Thyroid gland (tissue), 4 donors: ENCODE data around the gene SRD5A3. TPM values are rescaled to one million over a fixed set of nuclear protein-coding genes. Genes with fewer than 3 reads are reported as not detected.

Experiments
- DNase-seq, 2 donors: peaks; one replicate each; pipeline ENCODE4 v3.0.0-alpha.2; 2019
- H3K27ac ChIP-seq, 3 donors: fragments of 200-600 bp; sonication (generic); 1 replicate in 2 of 3; 2 replicates in 1 of 3; pipeline ENCODE4 v1.5.1; 2016 to 2019; ENCODE audit warnings: mild to moderate bottlenecking in 1 of 3, moderate library complexity in 1 of 3
- H3K27me3 ChIP-seq: fragments of 200-600 bp; sonication (generic); one replicate; pipeline ENCODE4 v1.5.1; 2019
- H3K36me3 ChIP-seq, 2 donors: fragments of 200-600 bp; sonication (generic); one replicate each; pipeline ENCODE4 v1.5.1; 2016 to 2019
- H3K4me1 ChIP-seq, 2 donors: fragments of 200-600 bp; sonication (generic); one replicate each; pipeline ENCODE4 v1.5.1; 2017 to 2019
- H3K4me3 ChIP-seq, 3 donors: fragments of 200-600 bp; sonication (generic); replicated peaks in 1 of 3; 1 replicate in 2 of 3; 2 replicates in 1 of 3; pipeline ENCODE4 v1.5.1; 2016; ENCODE audit warnings: mild to moderate bottlenecking in 1 of 3
- H3K9me3 ChIP-seq: fragments of 200-600 bp; sonication (generic); one replicate; pipeline ENCODE4 v1.5.1; 2017
- POLR2A ChIP-seq, 2 donors: fragments of 450-650 bp; IDR thresholded peaks; one replicate each; pipeline ENCODE4 v1.6.1; 2017; ENCODE audit warnings: antibody characterized with exemption in 2 of 2, mild to moderate bottlenecking in 2 of 2, moderate library complexity in 1 of 2
- WGBS, 2 donors: methylation state at CpG; one replicate each; pipeline ENCODE4 v1.1.5; 2017; 5-methylcytosine and 5-hydroxymethylcytosine counted together
- intact Hi-C: fragments of 100-400 bp; cut with DNase I; formaldehyde crosslinking; loops from one replicate; pipeline ENCODE4 v1.15.1; 2023
- total RNA-seq, 4 donors: library from RNA; depleted of rRNA; stranded (reverse); fragments of >200 nt; gene quantifications; one replicate each; pipeline ENCODE4 v1.2.3, GENCODE V29; 2016
- TF ChIP-seq, protein P1 (sequence below), 6 experiments: fragments of 200-600 bp in 3 of 6; fragments of 450-650 bp in 3 of 6; sonication (generic) in 3 of 6; IDR thresholded peaks; one replicate each; pipeline ENCODE4 v1.5.1; 2016 to 2019; ENCODE audit warnings: antibody characterized with exemption in 6 of 6, mild to moderate bottlenecking in 2 of 6, inconsistent platforms in 1 of 6, moderate library complexity in 1 of 6

Gene SRD5A3
- total RNA-seq, 4 donors from 2014 or later, result 2.7 to 12.0 (median 7.0) TPM

DNA sequence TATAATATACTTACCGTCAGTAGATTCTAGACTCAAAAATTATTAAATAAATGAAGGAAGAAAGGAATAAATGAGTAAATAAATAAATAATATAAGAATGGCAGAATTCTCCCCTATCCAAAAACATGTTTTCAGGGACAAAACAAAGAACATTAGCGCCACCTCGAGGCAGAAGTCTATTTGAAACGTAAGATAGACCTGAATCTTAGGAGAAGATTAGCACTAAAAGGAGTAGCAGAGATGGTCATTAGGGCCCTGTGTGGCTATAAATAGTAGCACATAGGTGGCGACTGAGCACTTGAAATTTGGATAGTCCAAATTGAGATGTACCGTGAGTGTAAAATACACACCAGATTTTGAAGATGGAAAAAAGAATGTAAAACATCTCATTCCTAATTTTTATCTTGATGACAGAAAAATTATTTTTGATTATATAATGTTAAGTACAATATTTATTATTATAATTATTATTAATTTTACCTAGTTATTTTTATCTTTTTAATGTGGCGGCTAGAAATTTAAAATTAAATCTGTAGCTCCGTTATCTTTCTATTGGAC lies 24.3 kb upstream of the SRD5A3 start:
- intact Hi-C loops, result no loop called here
- TF ChIP-seq, protein P1, sequence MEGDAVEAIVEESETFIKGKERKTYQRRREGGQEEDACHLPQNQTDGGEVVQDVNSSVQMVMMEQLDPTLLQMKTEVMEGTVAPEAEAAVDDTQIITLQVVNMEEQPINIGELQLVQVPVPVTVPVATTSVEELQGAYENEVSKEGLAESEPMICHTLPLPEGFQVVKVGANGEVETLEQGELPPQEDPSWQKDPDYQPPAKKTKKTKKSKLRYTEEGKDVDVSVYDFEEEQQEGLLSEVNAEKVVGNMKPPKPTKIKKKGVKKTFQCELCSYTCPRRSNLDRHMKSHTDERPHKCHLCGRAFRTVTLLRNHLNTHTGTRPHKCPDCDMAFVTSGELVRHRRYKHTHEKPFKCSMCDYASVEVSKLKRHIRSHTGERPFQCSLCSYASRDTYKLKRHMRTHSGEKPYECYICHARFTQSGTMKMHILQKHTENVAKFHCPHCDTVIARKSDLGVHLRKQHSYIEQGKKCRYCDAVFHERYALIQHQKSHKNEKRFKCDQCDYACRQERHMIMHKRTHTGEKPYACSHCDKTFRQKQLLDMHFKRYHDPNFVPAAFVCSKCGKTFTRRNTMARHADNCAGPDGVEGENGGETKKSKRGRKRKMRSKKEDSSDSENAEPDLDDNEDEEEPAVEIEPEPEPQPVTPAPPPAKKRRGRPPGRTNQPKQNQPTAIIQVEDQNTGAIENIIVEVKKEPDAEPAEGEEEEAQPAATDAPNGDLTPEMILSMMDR (IDR thresholded peaks at IDR 0.05), result peak in 4 of 6 experiments; percentile 35 to 81 (median 64)
- no peak for TF ChIP-seq POLR2A (IDR thresholded peaks at IDR 0.05)
- Histone ChIP-seq H3K27ac (no peak overlapping the region), H3K27me3 (no peaks in the 10 kb centered on the region), H3K4me3 (no peak overlapping the region), H3K36me3 (no peaks in the 10 kb centered on the region), H3K4me1 (no peaks in the 10 kb centered on the region), H3K9me3 (no peaks in the 10 kb centered on the region)
- WGBS, 2 donors, result 24 to 26% methylated on average over 8 of the region's 8 CpGs
- peak; percentile 80 to 83 for DNase-seq

DNA sequence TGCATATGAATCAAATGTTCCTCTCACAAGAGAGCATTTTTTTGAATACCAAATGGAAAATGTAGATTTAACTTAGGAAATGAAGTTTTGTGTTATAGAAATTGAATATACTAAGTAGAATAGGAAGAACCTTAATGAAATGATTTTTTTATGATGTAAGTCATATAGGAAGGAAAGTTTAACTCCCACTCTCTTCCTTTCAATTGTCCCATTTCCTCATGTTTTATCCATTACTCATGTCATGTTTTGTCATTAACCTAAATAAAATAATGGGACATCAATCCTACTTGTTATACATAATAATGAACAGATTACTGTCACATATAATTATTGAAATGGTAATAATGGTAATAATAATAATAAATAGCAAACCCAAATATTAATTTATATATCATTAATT lies 22.7 kb upstream of the SRD5A3 start:
- Histone ChIP-seq H3K27me3 (no peaks in the 10 kb centered on the region), H3K4me1 (no peaks in the 10 kb centered on the region), H3K36me3 (no peaks in the 10 kb centered on the region), H3K27ac (no peak overlapping the region), H3K9me3 (no peaks in the 10 kb centered on the region), H3K4me3 (no peak overlapping the region)
- intact Hi-C loops, result no loop called here
- no peak for DNase-seq
- TF ChIP-seq, protein P1 (IDR thresholded peaks at IDR 0.05), result no peak
- TF ChIP-seq POLR2A (IDR thresholded peaks at IDR 0.05), result no peak

DNA sequence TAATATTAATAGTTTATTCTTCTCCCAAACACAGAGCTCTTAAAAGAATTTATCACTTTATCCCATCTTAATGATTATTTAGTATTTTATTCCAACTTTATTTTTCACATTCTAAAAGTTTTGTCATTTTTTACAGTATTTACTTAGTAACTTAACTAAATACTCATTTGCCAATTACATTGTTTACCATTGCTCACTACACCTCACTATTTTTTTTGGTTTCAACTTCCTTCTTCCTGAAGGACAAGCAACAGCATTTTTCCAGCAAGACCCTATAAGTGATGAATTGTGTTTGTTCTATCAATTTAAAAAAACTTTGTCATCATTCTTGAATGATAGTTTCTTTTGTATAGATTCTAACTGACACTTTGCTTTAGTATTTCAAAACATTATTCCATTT lies 19.4 kb upstream of the SRD5A3 start:
- H3K4me3 ChIP-seq, result no peak overlapping the region
- H3K9me3 ChIP-seq, result no peaks in the 10 kb centered on the region
- no peaks in the 10 kb centered on the region for H3K36me3 ChIP-seq
- H3K4me1 ChIP-seq, result no peaks in the 10 kb centered on the region
- TF ChIP-seq POLR2A (IDR thresholded peaks at IDR 0.05), result no peak
- TF ChIP-seq, protein P1 (IDR thresholded peaks at IDR 0.05), result no peak
- intact Hi-C loops, result no loop called here
- DNase-seq, result no peak
- H3K27me3 ChIP-seq, result no peaks in the 10 kb centered on the region
- no peak overlapping the region for H3K27ac ChIP-seq

DNA sequence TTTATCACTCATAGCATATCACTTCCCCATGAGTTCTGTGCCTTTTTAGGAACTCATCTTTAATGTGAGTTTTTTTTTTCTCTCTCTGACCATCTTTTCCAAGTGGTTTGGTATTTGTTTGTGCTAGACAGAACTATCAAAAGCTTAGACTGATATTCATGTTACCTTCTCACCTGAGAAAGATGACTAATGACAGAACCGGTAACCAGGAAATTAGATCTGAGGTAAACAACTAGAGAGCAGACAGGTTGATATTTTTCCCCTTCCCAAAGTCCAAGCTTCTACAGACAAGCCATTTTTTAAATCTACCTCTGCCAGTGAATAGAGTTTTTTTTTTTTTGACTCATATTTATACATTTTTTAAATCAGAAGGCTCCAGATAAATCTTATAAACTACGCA lies 17.0 kb upstream of the SRD5A3 start:
- Histone ChIP-seq H3K27ac (no peak overlapping the region), H3K4me1 (no peaks in the 10 kb centered on the region), H3K27me3 (no peaks in the 10 kb centered on the region), H3K36me3 (no peaks in the 10 kb centered on the region), H3K4me3 (no peak overlapping the region), H3K9me3 (no peaks in the 10 kb centered on the region)
- 92 to 95% methylated on average over 2 of the region's 2 CpGs for WGBS, 2 donors
- DNase-seq, result no peak
- TF ChIP-seq, protein P1 (IDR thresholded peaks at IDR 0.05), result no peak
- no peak for TF ChIP-seq POLR2A (IDR thresholded peaks at IDR 0.05)
- intact Hi-C loops, result no loop called here

DNA sequence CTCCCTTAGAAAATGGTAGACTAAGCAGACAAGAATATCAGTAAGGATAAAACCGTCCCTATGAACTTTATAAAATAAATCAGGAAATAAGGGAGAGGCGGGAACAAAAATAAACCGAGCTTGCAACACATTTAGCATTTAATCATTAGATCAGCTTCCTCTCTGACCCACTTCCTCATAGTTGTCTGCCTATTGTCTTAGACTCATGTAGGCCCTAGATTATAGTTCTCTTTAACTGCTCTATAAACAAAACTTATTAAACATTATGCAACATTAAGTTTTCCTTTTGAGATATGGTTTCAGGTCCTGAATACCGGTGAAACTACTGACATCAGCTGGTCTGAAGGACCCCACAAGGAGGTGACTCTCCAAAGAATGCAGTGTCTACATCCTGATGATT lies 15.8 kb upstream of the SRD5A3 start:
- intact Hi-C loops, result no loop called here
- Histone ChIP-seq H3K4me3 (no peak overlapping the region), H3K4me1 (no peaks in the 10 kb centered on the region), H3K27ac (no peak overlapping the region), H3K9me3 (no peaks in the 10 kb centered on the region), H3K36me3 (no peaks in the 10 kb centered on the region), H3K27me3 (no peaks in the 10 kb centered on the region)
- no peak for DNase-seq
- 74 to 75% methylated on average over 4 of the region's 4 CpGs for WGBS, 2 donors
- no peak for TF ChIP-seq POLR2A (IDR thresholded peaks at IDR 0.05)
- TF ChIP-seq, protein P1 (IDR thresholded peaks at IDR 0.05), result no peak
